HG03575 (cell line): ENCODE results near the gene KIRREL1.

Experiments
- ATAC-seq: cut with Tn5 transposase; IDR thresholded peaks from one replicate; pipeline ENCODE4 v1.9.1; 2021; ENCODE audit not compliant: unreplicated experiment, insufficient number of reproducible peaks, low FRiP score; ENCODE audit errors: extremely low read depth

The KIRREL1 gene

GRCh38 chr1:158089925-158090637 is 96.6 kb downstream of the KIRREL1 start:
- ATAC-seq, result no peak

DNA sequence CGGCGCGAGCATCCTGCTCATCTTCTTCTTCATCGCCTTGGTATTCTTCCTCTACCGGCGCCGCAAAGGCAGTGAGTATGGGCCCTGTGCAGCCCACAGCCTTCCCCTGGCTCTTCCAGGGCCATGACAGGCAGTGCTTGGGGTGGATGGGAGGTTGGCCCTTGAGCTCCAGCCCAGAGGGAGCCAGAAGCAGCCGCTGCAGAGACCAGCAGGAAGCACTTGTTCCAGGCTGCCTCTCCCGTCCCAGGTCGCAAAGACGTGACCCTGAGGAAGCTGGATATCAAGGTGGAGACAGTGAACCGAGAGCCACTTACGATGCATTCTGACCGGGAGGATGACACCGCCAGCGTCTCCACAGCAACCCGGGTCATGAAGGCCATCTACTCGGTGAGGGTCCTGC is 99.9 kb downstream of the KIRREL1 start:
- no peak for ATAC-seq

GRCh38 chr1:158094571-158094970 is 101.1 kb downstream of the KIRREL1 start:
- ATAC-seq, result no peak

DNA sequence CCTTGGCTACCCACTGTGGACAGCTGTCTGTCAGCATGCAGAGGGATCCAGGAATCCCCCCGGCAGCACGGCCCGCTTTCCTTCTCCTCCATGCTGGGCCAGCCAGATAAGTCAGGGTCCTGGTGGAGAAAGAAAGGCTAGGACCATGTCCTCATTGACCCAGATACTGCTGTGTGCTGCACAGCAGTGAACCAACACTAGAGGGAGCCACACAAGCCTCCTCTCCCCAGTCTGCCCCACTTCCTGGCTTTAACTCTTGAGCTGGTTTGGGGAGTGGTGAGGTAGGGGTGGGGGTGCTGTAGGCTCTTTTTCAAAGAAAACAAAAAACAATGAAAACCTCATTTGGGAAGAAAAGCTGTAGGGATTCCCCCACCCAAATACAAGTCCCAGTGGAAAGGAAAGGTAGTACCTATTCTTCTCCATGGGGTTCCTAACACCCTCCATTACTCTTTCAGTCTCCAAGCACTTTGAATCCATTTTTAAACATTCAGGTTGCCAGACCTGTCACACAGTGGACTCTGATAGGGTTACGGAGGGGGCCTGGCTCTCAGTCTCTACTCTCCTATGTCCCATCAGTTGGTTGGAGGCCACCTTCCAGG is 102.4 kb downstream of the KIRREL1 start:
- no peak for ATAC-seq

DNA sequence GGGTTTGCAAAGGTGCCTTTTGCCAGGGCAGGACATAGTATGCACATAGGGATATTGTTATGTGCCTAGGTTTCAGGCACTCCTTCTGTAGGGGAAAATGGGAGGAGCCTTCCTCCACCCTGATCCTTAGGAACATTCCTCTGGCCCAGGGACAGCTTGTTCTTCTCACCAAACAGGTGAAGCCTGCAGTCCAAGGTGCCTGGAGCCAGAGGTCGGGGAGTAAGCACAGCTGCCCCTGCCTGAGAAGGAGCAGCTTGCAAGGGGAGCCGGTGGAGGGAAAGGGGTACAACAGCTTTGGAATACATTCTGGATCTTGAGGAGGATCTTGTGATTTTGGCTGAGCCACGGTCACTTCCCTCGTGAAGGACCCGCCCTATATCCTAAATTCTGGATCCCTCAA is 104.8 kb downstream of the KIRREL1 start:
- ATAC-seq, result no peak

GRCh38 chr1:158099185-158099584 is 105.7 kb downstream of the KIRREL1 start:
- no peak for ATAC-seq

GRCh38 chr1:158100498-158100897 is 107.1 kb downstream of the KIRREL1 start:
- ATAC-seq, result no peak

DNA sequence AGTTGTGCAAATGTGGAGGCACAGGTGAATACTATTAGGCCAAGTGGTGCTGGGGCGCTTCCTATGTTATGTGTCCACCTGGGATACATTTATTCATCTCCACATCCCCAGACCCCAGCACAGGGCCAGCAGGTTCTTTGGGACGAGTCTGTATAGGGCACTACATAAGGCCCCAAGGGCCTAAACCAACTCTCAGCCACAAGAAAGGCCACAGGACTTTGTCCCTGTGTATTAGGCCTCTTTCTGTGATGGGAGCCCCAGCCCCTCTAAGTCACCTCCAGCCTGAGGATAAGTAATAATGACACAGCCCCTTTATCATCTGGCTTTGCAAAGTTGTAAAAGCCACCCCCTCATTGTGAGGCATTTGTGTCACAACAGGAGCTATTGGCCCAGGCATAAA is 108.0 kb downstream of the KIRREL1 start:
- no peak for ATAC-seq

- no peak for ATAC-seq
These were observed 108.5 kb downstream of the KIRREL1 start for GRCh38 chr1:158101927-158102326.

- ATAC-seq, result no peak
These were observed 109.6 kb downstream of the KIRREL1 start for GRCh38 chr1:158102881-158103674.

DNA sequence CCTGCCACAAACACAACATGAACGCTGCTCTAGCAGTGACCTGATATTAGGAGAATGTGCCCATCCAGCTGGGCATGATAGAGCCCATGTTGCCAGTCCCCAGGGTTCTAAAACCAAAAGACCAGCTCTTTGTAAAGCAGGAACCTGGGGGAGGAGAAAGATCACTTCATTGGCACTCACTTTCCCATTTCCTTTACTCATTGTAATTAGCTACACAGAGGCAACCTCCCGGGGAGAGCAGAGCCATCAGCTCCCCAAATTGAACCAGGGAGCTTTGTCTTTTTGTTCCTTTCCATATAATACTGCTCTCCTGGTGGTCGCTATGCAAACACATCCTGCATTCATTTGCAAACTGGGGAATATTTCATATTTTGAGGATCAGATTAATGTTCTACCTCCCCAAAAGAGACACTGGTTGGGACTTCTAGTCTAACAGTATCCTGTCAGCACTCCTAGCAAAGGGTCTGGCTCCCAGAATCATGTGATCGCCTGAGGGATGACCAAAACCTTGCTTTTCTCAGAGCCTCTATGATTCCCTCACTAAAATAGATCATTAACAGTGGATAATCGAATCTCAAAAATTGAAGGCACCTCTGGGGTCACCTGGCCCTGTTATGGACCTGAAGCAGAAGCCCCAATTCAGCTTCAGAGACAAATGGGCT is 110.5 kb downstream of the KIRREL1 start:
- ATAC-seq, result no peak

DNA sequence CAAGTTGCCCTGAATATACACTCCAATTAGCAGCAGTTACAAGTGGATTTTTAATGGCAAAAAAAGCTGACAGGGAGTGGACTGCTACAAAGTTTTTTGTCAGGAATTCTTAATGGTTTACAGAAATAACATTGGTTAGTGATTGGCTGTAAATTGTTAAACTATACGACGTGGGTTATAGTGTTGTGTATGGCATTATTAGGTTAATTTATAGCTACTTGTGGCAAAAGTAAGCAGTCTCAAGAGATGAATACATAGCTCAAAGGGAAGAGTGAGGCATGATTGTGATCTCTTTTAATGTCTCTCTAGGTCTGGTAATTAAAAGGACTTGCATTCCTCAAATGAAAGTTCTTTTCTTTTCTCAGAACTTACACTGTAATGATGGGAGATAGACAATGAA is 111.4 kb downstream of the KIRREL1 start:
- no peak for ATAC-seq

GRCh38 chr1:158105352-158106095 is 112.1 kb downstream of the KIRREL1 start:
- ATAC-seq, result no peak

GRCh38 chr1:158107916-158108315 is 114.5 kb downstream of the KIRREL1 start:
- ATAC-seq, result no peak

DNA sequence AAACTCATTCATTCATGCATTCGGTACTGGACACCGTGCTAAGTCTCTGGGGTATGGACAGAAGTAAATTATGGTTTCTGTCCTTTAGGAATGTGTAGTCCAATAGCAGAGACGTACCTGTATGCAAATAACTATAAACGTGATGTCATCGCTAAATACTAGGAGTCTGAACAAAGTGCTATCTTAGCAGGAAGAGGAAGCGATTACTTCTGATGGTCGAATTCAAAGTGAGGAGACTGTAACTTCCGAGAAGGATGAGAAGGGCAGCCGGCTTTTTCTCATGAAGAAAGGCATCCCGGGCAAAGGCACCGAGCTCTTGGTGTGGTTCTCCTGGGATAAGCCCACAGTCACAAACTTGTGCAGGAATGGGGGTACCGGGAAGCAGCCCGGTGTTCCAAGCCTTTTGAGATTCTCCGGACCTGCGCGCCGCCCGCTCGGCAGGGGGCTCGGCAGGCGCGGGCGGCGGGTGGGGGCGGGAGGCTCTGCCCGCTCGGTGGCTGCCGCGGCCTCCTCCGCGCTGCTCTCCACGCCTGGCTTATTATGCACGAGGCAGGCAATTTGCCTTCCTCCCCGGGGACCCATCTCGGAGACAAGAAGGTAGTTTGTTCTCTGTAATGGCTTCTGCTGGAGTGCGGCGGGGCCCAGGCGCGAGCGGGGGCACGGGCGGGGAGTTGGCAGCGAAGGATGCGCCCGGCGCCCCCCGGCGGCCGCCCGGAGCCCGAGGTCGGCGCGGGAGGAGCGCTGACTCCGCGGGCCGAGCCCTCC is 119.7 kb downstream of the KIRREL1 start:
- no peak for ATAC-seq

DNA sequence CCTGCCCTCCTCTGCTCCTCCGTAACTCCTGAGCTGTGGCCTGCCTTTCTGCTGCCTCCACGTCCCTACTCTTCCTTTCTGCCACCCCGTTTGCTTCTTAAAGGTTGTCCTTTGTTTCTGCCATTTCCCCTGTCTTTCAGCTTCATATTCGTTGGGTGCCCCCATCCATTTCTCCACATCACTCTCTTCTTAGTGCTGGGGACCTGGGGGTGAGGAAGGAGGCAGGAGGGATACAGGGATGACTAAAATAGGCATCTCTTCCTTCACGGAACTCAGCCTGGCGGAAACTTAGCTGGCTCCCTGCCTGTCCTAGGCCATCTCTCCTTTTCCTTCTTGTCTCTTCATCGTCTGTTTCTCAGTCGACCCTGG is 120.3 kb downstream of the KIRREL1 start:
- ATAC-seq, result no peak

DNA sequence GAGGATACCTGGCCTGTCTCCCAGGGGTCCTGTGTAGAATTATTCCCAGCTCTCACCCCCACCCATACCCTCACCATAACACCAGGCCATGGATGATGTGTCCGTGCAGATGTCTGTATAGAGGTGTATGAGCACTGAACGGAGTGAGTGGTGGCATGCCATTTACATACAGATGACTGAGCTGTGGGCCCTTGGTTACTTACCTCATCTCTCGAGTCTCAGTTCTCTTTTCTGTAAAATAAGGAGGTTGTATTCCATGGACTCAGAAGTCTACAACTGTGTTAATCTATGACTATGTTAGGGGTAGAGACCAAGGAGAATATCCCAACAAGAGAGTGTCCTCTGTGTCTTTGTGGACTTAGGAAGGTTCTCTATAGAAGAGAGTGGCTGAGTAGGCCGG is 121.7 kb downstream of the KIRREL1 start:
- no peak for ATAC-seq
